Muscle layer of duodenum (tissue), 2 donors: ENCODE measurements around the gene TTC39C.

Experiments
- H3K27ac ChIP-seq: one replicate; pipeline ENCODE4 v1.7.0; 2013; ENCODE audit warnings: mild to moderate bottlenecking, low read length
- H3K27me3 ChIP-seq: one replicate; pipeline ENCODE4 v1.7.0; 2013; ENCODE audit warnings: low read depth, mild to moderate bottlenecking, control low read depth, low read length
- H3K36me3 ChIP-seq, 2 donors: one replicate each; pipeline ENCODE4 v1.7.0; 2013; ENCODE audit warnings: low read length in 2 of 2, control low read depth in 1 of 2, mild to moderate bottlenecking in 1 of 2; ENCODE audit not compliant: insufficient read depth in 2 of 2, control insufficient read depth in 1 of 2
- H3K4me1 ChIP-seq, 2 donors: one replicate each; pipeline ENCODE4 v1.7.0; 2013; ENCODE audit warnings: low read length in 2 of 2, mild to moderate bottlenecking in 2 of 2, control low read depth in 1 of 2, moderate library complexity in 1 of 2; ENCODE audit not compliant: insufficient read depth in 2 of 2, control insufficient read depth in 1 of 2
- H3K4me3 ChIP-seq, 2 donors: one replicate each; pipeline ENCODE4 v1.7.0; 2013; ENCODE audit warnings: low read length in 2 of 2, low read depth in 1 of 2, mild to moderate bottlenecking in 1 of 2
- H3K9me3 ChIP-seq, 2 donors: one replicate each; pipeline ENCODE4 v1.7.0; 2013; ENCODE audit warnings: low read length in 2 of 2, control low read depth in 1 of 2, mild to moderate bottlenecking in 1 of 2; ENCODE audit not compliant: control insufficient read depth in 1 of 2
- donor health status: healthy.

The TTC39C gene

GRCh38 chr18:24157855-24158254, 143.3 kb downstream of the TTC39C start:
- H3K27ac ChIP-seq, result no peak overlapping the region
- H3K4me3 ChIP-seq, result no peak overlapping the region
- H3K4me1 ChIP-seq, result no peaks in the 10 kb centered on the region
- H3K9me3 ChIP-seq, result no peaks in the 10 kb centered on the region
- no peaks in the 10 kb centered on the region for H3K27me3 ChIP-seq
- H3K36me3 ChIP-seq, result peaks cover 30 to 54% of the 10 kb centered on the region in 2 donors

- Histone ChIP-seq H3K9me3 (no peaks in the 10 kb centered on the region), H3K4me1 (no peaks in the 10 kb centered on the region), H3K36me3 (peaks cover 44 to 72% of the 10 kb centered on the region in 2 donors), H3K27ac (no peak overlapping the region), H3K4me3 (no peak overlapping the region), H3K27me3 (no peaks in the 10 kb centered on the region)
These were observed 145.5 kb downstream of the TTC39C start for GRCh38 chr18:24160086-24160485.

GRCh38 chr18:24161304-24161703, 146.8 kb downstream of the TTC39C start:
- Histone ChIP-seq H3K36me3 (peaks cover 37 to 71% of the 10 kb centered on the region in 2 donors), H3K9me3 (no peaks in the 10 kb centered on the region), H3K4me3 (no peak overlapping the region), H3K27ac (no peak overlapping the region), H3K27me3 (no peaks in the 10 kb centered on the region), H3K4me1 (no peaks in the 10 kb centered on the region)

GRCh38 chr18:24168496-24168895, 153.9 kb downstream of the TTC39C start:
- H3K27me3 ChIP-seq, result no peaks in the 10 kb centered on the region
- H3K4me3 ChIP-seq, result no peak overlapping the region
- no peaks in the 10 kb centered on the region for H3K4me1 ChIP-seq
- H3K36me3 ChIP-seq, result peaks cover 16 to 55% of the 10 kb centered on the region in 2 donors
- no peak overlapping the region for H3K27ac ChIP-seq
- H3K9me3 ChIP-seq, result no peaks in the 10 kb centered on the region

GRCh38 chr18:24170360-24170759, 155.8 kb downstream of the TTC39C start:
- Histone ChIP-seq H3K4me1 (no peaks in the 10 kb centered on the region), H3K27me3 (no peaks in the 10 kb centered on the region), H3K4me3 (no peak overlapping the region), H3K27ac (no peak overlapping the region), H3K9me3 (no peaks in the 10 kb centered on the region), H3K36me3 (peaks cover 8 to 40% of the 10 kb centered on the region in 2 donors)

- no peak overlapping the region for H3K4me3 ChIP-seq
- H3K4me1 ChIP-seq, result peaks cover 0 to 5% of the 10 kb centered on the region in 2 donors
- peaks cover 6 to 8% of the 10 kb centered on the region in 2 donors for H3K36me3 ChIP-seq
- no peaks in the 10 kb centered on the region for H3K27me3 ChIP-seq
- H3K9me3 ChIP-seq, result no peaks in the 10 kb centered on the region
- no peak overlapping the region for H3K27ac ChIP-seq
These were observed 159.4 kb downstream of the TTC39C start for GRCh38 chr18:24173997-24174396.

GRCh38 chr18:24176727-24177416, 162.3 kb downstream of the TTC39C start:
- Histone ChIP-seq H3K4me3 (no peak overlapping the region), H3K4me1 (peaks cover 0 to 5% of the 10 kb centered on the region in 2 donors), H3K36me3 (peaks cover 0 to 4% of the 10 kb centered on the region in 2 donors), H3K27ac (no peak overlapping the region), H3K27me3 (no peaks in the 10 kb centered on the region), H3K9me3 (no peaks in the 10 kb centered on the region)

GRCh38 chr18:24177499-24178133, 163.1 kb downstream of the TTC39C start:
- no peaks in the 10 kb centered on the region for H3K27me3 ChIP-seq
- H3K36me3 ChIP-seq, result peaks cover 0 to 4% of the 10 kb centered on the region in 2 donors
- H3K4me1 ChIP-seq, result peaks cover 0 to 5% of the 10 kb centered on the region in 2 donors
- no peak overlapping the region for H3K4me3 ChIP-seq
- H3K9me3 ChIP-seq, result no peaks in the 10 kb centered on the region
- H3K27ac ChIP-seq, result no peak overlapping the region

GRCh38 chr18:24180048-24180447, 165.5 kb downstream of the TTC39C start:
- no peak overlapping the region for H3K27ac ChIP-seq
- H3K4me1 ChIP-seq, result peaks cover 0 to 5% of the 10 kb centered on the region in 2 donors
- no peaks in the 10 kb centered on the region for H3K27me3 ChIP-seq
- H3K4me3 ChIP-seq, result no peak overlapping the region
- no peaks in the 10 kb centered on the region for H3K9me3 ChIP-seq
- H3K36me3 ChIP-seq, result peaks cover 0 to 4% of the 10 kb centered on the region in 2 donors

GRCh38 chr18:24181806-24182205, 167.3 kb downstream of the TTC39C start:
- H3K4me3 ChIP-seq, result no peak overlapping the region
- peaks cover 0 to 2% of the 10 kb centered on the region in 2 donors for H3K4me1 ChIP-seq
- H3K27ac ChIP-seq, result no peak overlapping the region
- peaks cover 0 to 4% of the 10 kb centered on the region in 2 donors for H3K36me3 ChIP-seq
- no peaks in the 10 kb centered on the region for H3K9me3 ChIP-seq
- H3K27me3 ChIP-seq, result no peaks in the 10 kb centered on the region
